ENCODE data around the gene TSEN54.

DNA sequence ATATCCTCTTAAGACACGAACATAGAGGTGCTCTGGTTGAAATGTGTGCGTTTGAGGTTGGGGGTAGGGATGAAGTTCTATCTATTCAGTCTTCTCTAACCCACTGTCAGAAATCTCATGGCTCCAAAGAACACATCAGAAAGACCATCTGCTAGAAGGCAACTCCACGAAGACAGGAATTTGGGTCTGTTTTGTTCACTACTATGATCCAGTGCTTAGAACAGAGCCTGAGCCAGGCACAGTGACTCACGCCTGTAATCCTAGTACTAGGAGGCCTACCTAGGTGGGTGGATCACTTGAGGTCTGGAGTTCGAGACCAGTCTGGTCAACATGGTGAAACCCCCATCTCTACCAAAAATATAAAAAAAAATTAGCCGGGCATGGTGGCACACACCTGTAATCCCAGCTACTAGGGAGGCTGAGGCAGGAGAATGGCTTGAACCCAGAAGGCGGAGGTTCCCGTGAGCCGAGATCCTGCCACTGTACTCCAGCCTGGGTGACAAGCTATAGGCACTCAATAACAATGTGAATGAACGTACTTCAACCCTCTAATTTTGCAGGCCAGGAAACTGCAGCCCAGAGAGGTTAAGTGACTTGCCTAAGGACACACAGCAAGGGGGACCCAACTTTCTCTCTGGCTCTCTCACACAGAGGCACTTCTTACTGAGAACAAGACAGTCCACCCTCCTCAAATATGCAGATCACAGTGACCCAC, 3.2 kb upstream of the TSEN54 start:
- TF ChIP-seq POLR2A (IDR thresholded peaks at IDR 0.05; ENCODE audit: low read length) (no peak), GATA1 (IDR thresholded peaks at IDR 0.05; ENCODE audit: low read depth, low read length) (no peak)

Measured in erythroblast (primary cell).